ENCODE results near the gene AP4S1. TPM values are rescaled to one million over a fixed set of nuclear protein-coding genes. Genes with fewer than 3 reads are reported as not detected.

Gene AP4S1
- total RNA-seq, 4 donors from 2014 or later, result 4.2 to 10.7 (median 6.0) TPM

GRCh38 chr14:31026450-31027235 is 1.2 kb downstream of the AP4S1 start:
- peak overlapping the region; percentile 97 to 100 (median 98) for H3K27ac ChIP-seq
- no peaks in the 10 kb centered on the region for H3K9me3 ChIP-seq
- DNase-seq, result peak; percentile 93 to 98 (median 97)
- H3K36me3 ChIP-seq, result no peaks in the 10 kb centered on the region
- peaks cover 0 to 16% (median 0%) of the 10 kb centered on the region in 4 donors for H3K4me1 ChIP-seq
- H3K4me3 ChIP-seq, result peak overlapping the region; percentile 95 to 99 (median 97)
- TF ChIP-seq CTCF (IDR thresholded peaks at IDR 0.05) (peak in 1 of 6 experiments; percentile 18), POLR2A (IDR thresholded peaks at IDR 0.05) (peak; percentile 73 to 85)
- no peaks in the 10 kb centered on the region for H3K27me3 ChIP-seq

GRCh38 chr14:31027847-31028246 is 2.4 kb downstream of the AP4S1 start:
- DNase-seq, result no peak
- Histone ChIP-seq H3K27ac (peak overlapping the region in 2 of 4 donors; percentile 98 to 100), H3K27me3 (no peaks in the 10 kb centered on the region)

GRCh38 chr14:31029016-31029970 is 3.8 kb downstream of the AP4S1 start:
- Histone ChIP-seq H3K27ac (no peak overlapping the region), H3K36me3 (no peaks in the 10 kb centered on the region), H3K4me3 (no peak overlapping the region), H3K9me3 (no peaks in the 10 kb centered on the region), H3K4me1 (peaks cover 0 to 16% (median 0%) of the 10 kb centered on the region in 4 donors), H3K27me3 (no peaks in the 10 kb centered on the region)
- no peak for TF ChIP-seq POLR2A (IDR thresholded peaks at IDR 0.05)
- no peak for DNase-seq

More at GRCh38 chr14:31027847-31028246, 2.4 kb downstream of the AP4S1 start:
- H3K36me3 ChIP-seq, result no peaks in the 10 kb centered on the region
- no peaks in the 10 kb centered on the region for H3K9me3 ChIP-seq
- H3K4me3 ChIP-seq, result peak overlapping the region in 2 of 4 donors; percentile 97 to 99
- TF ChIP-seq POLR2A (IDR thresholded peaks at IDR 0.05), result no peak
- no peak for TF ChIP-seq CTCF (IDR thresholded peaks at IDR 0.05)
- H3K4me1 ChIP-seq, result peaks cover 0 to 16% (median 0%) of the 10 kb centered on the region in 4 donors

GRCh38 chr14:31030469-31030868 is 5.0 kb downstream of the AP4S1 start:
- Histone ChIP-seq H3K27ac (no peak overlapping the region), H3K9me3 (no peaks in the 10 kb centered on the region), H3K4me1 (peaks cover 0 to 9% (median 0%) of the 10 kb centered on the region in 4 donors), H3K36me3 (no peaks in the 10 kb centered on the region), H3K27me3 (no peaks in the 10 kb centered on the region), H3K4me3 (no peak overlapping the region)
- TF ChIP-seq CTCF (IDR thresholded peaks at IDR 0.05), result no peak
- TF ChIP-seq POLR2A (IDR thresholded peaks at IDR 0.05), result no peak
- no peak for DNase-seq

GRCh38 chr14:31036552-31036951 is 11.1 kb downstream of the AP4S1 start:
- TF ChIP-seq POLR2A (IDR thresholded peaks at IDR 0.05) (no peak), CTCF (IDR thresholded peaks at IDR 0.05) (no peak)
- Histone ChIP-seq H3K27me3 (no peaks in the 10 kb centered on the region), H3K4me1 (peaks cover 0 to 25% (median 0%) of the 10 kb centered on the region in 4 donors), H3K9me3 (no peaks in the 10 kb centered on the region), H3K36me3 (no peaks in the 10 kb centered on the region), H3K27ac (no peak overlapping the region), H3K4me3 (no peak overlapping the region)
- DNase-seq, result no peak
